ENCODE results near the gene TUFT1.

- no peak for TF ChIP-seq RAD21 (IDR thresholded peaks at IDR 0.05; ENCODE audit: insufficient read depth, low read depth, low read length)
- TF ChIP-seq, protein P1, sequence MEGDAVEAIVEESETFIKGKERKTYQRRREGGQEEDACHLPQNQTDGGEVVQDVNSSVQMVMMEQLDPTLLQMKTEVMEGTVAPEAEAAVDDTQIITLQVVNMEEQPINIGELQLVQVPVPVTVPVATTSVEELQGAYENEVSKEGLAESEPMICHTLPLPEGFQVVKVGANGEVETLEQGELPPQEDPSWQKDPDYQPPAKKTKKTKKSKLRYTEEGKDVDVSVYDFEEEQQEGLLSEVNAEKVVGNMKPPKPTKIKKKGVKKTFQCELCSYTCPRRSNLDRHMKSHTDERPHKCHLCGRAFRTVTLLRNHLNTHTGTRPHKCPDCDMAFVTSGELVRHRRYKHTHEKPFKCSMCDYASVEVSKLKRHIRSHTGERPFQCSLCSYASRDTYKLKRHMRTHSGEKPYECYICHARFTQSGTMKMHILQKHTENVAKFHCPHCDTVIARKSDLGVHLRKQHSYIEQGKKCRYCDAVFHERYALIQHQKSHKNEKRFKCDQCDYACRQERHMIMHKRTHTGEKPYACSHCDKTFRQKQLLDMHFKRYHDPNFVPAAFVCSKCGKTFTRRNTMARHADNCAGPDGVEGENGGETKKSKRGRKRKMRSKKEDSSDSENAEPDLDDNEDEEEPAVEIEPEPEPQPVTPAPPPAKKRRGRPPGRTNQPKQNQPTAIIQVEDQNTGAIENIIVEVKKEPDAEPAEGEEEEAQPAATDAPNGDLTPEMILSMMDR (IDR thresholded peaks at IDR 0.05 in 2 of 3, conservative IDR thresholded peaks at IDR 0.05 in 1 of 3; ENCODE audit: control insufficient read depth in 2 of 3, extremely low read depth in 1 of 3, insufficient read depth in 1 of 3, low read depth in 3 of 3, low read length in 3 of 3), result no peak
- no peak for TF ChIP-seq EP300 (IDR thresholded peaks at IDR 0.05; ENCODE audit: borderline replicate concordance in 1 of 2, control insufficient read depth in 1 of 2, low read depth in 2 of 2, low read length in 2 of 2)
These were observed 27.1 kb upstream of the TUFT1 start for GRCh38 chr1:151512801-151513625.

Measured in GM12878 (cell line).